HFFc6 (cell line): Measurements from ENCODE around the gene PCDHGA8. TPM values are rescaled to one million over a fixed set of nuclear protein-coding genes. Genes with fewer than 3 reads are reported as not detected.
A peak's percentile ranks its signal among the peaks of the same experiment; 100 is the strongest.
"Not testable (repeated sequence)": the region's sequence is repeated elsewhere in the genome, so short reads cannot be mapped to it uniquely, and the experiment has no call there.

Experiments used
- DNase-seq: peaks from one replicate; pipeline ENCODE4 v3.0.0-alpha.2; 2018
- H3K27ac Mint-ChIP-seq: 2 replicates; pipeline ENCODE4 v1.8.0; 2020; ENCODE audit warnings: mild to moderate bottlenecking, mixed read lengths
- H3K27me3 Mint-ChIP-seq: 2 replicates; pipeline ENCODE4 v1.8.0; 2021; ENCODE audit warnings: mild to moderate bottlenecking, moderate library complexity, mixed read lengths; ENCODE audit not compliant: insufficient read depth
- H3K36me3 Mint-ChIP-seq: 2 replicates; pipeline ENCODE4 v1.8.0; 2021; ENCODE audit warnings: low read depth, mixed read lengths
- H3K4me1 Mint-ChIP-seq: 2 replicates; pipeline ENCODE4 v1.8.0; 2020; ENCODE audit warnings: low read depth, mixed read lengths
- H3K4me3 Mint-ChIP-seq: 2 replicates; pipeline ENCODE4 v1.8.0; 2020; ENCODE audit warnings: mild to moderate bottlenecking, moderate library complexity, mixed read lengths
- H3K9me3 Mint-ChIP-seq: 2 replicates; pipeline ENCODE4 v1.8.0; 2020; ENCODE audit warnings: mild to moderate bottlenecking, mixed read lengths
- total RNA-seq, 6 experiments: library from RNA; stranded (reverse); fragmentation: NEBNext Ultra II Directional; extraction: Animal tissue kit (Norgen Biotek cat#: 25700); gene quantifications; 2 replicates in 1 of 6; 3 replicates in 5 of 6; pipeline ENCODE4 v1.2.3, GENCODE V29; 2021
- TF ChIP-seq, protein P1 (sequence below): fragments of 200-600 bp; sonication (generic); IDR thresholded peaks from 2 replicates; pipeline ENCODE4 v1.5.0; 2021; ENCODE audit warnings: antibody characterized with exemption, mild to moderate bottlenecking

Gene PCDHGA8
- total RNA-seq, 6 experiments from 2014 or later: 0.52 to 1.0 (median 0.90) TPM

DNA sequence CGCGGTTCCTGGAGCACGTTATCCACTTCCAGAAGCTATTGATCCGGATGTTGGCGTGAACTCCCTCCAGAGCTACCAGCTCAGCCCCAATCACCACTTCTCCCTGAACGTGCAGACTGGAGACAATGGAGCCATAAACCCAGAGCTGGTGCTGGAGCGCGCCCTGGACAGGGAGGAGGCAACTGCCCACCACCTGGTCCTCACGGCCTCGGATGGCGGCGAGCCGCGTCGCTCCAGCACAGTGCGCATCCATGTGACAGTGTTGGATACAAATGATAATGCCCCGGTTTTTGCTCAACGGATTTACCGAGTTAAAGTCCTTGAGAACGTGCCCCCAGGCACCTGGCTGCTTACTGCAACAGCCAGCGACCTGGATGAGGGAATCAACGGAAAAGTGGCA lies 11.0 kb downstream of the PCDHGA8 start:
- peaks cover 71% of the 10 kb centered on the region for H3K9me3 Mint-ChIP-seq
- no peak for DNase-seq
- H3K27ac Mint-ChIP-seq: no peak overlapping the region
- peaks cover 8% of the 10 kb centered on the region for H3K4me1 Mint-ChIP-seq
- TF ChIP-seq, protein P1, sequence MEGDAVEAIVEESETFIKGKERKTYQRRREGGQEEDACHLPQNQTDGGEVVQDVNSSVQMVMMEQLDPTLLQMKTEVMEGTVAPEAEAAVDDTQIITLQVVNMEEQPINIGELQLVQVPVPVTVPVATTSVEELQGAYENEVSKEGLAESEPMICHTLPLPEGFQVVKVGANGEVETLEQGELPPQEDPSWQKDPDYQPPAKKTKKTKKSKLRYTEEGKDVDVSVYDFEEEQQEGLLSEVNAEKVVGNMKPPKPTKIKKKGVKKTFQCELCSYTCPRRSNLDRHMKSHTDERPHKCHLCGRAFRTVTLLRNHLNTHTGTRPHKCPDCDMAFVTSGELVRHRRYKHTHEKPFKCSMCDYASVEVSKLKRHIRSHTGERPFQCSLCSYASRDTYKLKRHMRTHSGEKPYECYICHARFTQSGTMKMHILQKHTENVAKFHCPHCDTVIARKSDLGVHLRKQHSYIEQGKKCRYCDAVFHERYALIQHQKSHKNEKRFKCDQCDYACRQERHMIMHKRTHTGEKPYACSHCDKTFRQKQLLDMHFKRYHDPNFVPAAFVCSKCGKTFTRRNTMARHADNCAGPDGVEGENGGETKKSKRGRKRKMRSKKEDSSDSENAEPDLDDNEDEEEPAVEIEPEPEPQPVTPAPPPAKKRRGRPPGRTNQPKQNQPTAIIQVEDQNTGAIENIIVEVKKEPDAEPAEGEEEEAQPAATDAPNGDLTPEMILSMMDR: no peak
- peaks cover 72% of the 10 kb centered on the region for H3K36me3 Mint-ChIP-seq
- H3K4me3 Mint-ChIP-seq: no peak overlapping the region
- H3K27me3 Mint-ChIP-seq: peaks cover 3% of the 10 kb centered on the region

DNA sequence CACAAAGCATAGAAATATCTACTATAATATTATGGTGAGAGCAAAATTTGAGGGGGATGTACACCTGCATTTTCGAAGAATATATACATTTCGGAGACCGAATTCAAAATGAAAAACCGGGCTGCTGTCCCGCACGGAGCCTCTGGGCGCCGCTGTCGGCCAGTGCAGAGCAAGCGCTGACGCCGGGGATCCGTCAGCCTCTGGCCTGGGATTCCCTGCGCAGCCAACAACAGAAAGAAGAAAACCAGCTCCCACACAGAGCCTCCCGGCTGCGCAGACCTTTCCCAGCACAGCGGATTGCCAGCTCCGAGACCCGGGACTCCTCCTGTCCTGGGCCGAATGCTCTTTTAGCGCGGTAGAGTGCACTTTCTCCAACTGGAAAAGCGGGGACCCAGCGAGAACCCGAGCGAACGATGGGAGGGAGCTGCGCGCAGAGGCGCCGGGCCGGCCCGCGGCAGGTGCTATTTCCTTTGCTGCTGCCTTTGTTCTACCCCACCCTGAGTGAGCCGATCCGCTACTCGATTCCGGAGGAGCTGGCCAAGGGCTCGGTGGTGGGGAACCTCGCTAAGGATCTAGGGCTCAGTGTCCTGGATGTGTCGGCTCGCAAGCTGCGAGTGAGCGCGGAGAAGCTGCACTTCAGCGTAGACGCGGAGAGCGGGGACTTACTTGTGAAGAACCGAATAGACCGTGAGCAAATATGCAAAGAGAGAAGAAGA lies 15.5 kb downstream of the PCDHGA8 start, which contains the start of gene PCDHGB6:
PCDHGB6 (plus strand) TSS at position 232 of the 716 bp plus-strand sequence; CDS start at position 414, 182 bp downstream.
- not testable (repeated sequence) for H3K4me1 Mint-ChIP-seq, H3K27ac Mint-ChIP-seq, DNase-seq, H3K4me3 Mint-ChIP-seq, H3K27me3 Mint-ChIP-seq
- H3K9me3 Mint-ChIP-seq: peaks cover 60% of the 10 kb centered on the region
- peaks cover 62% of the 10 kb centered on the region for H3K36me3 Mint-ChIP-seq
- TF ChIP-seq, protein P1: peak; percentile 51; the same call in 1 of the 2 replicates

DNA sequence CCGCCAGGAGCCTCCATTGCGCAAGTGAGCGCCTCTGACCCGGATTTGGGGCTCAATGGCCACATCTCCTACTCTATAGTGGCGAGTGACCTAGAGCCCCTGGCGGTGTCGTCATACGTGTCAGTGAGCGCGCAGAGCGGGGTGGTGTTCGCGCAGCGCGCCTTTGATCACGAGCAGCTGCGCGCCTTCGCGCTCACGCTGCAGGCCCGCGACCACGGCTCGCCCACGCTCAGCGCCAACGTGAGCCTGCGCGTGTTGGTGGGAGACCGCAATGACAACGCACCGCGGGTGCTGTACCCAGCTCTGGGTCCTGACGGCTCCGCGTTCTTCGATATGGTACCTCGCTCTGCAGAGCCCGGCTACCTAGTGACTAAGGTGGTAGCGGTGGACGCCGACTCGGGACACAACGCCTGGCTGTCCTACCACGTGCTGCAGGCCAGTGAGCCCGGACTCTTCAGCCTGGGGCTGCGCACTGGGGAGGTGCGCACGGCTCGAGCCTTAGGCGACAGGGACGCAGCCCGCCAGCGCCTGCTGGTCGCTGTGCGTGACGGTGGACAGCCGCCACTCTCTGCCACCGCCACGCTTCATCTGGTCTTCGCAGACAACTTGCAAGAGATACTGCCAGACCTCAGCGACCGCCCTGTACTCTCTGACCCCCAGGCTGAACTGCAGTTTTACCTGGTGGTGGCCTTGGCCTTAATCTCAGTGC lies 17.3 kb downstream of the PCDHGA8 start:
- Mint-ChIP-seq H3K4me3 (no peak overlapping the region), H3K27me3 (no peaks in the 10 kb centered on the region), H3K4me1 (no peaks in the 10 kb centered on the region; the same call in 1 of the 2 replicates), H3K9me3 (peaks cover 53% of the 10 kb centered on the region), H3K36me3 (peaks cover 65% of the 10 kb centered on the region), H3K27ac (no peak overlapping the region)
- DNase-seq: no peak
- TF ChIP-seq, protein P1: no peak

DNA sequence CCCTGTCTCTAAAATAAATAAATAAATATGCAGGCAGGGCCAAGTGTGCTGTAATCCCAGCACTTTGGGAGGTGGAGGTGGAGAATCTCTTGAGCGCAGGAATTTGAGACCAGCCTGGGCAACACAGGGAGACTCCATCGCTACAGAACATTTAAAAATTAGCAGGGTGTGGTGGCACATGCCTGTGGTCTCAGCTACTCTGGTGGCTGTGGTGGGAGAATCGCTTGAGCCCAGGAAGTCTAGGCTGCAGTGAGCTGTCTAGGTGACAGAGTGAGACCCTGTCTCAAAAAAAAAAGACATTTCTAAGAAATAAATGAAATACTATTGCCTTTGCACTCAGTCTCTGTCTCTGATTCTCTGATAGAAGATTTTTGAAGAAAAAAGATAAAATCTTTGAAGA lies 19.1 kb downstream of the PCDHGA8 start:
- H3K4me3 Mint-ChIP-seq: no peak overlapping the region
- TF ChIP-seq, protein P1: no peak
- peaks cover 48% of the 10 kb centered on the region for H3K36me3 Mint-ChIP-seq
- no peak for DNase-seq
- H3K27ac Mint-ChIP-seq: no peak overlapping the region
- no peaks in the 10 kb centered on the region; the same call in 1 of the 2 replicates for H3K4me1 Mint-ChIP-seq
- no peaks in the 10 kb centered on the region for H3K27me3 Mint-ChIP-seq
- H3K9me3 Mint-ChIP-seq: peaks cover 42% of the 10 kb centered on the region

DNA sequence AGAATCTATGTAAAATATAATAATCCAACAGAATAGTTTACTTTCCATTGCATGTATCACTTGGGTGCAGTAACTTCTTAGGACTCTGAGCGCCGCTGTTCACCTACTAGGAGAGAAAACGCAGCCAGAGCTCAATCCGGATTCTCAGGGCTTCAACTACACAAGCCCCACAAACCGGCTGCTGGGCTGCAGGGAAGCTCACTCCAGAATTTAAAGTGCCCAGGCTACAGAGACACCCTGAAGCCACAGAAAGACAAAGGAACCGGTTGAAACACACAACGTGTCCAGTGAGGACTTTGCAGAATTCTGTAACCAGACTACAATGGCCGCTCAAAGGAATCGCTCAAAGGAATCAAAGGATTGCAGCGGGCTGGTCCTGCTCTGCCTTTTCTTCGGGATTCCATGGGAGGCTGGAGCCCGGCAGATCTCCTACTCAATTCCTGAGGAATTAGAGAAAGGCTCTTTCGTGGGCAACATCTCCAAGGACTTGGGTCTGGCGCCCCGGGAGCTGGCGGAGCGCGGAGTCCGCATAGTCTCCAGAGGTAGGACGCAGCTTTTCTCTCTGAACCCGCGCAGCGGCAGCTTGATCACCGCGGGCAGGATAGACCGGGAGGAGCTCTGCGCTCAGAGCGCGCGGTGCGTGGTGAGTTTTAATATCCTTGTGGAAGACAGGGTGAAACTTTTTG lies 20.6 kb downstream of the PCDHGA8 start, which contains the start of gene PCDHGA10:
PCDHGA10 (plus strand) TSS at position 134 of the 686 bp plus-strand sequence; CDS start at position 323, 189 bp downstream.
- Mint-ChIP-seq H3K9me3 (peaks cover 38% of the 10 kb centered on the region), H3K27me3 (peaks cover 2% of the 10 kb centered on the region; the same call in 1 of the 2 replicates), H3K27ac (no peak within 1 kb of the TSS), H3K36me3 (peaks cover 45% of the 10 kb centered on the region), H3K4me1 (peaks cover 4% of the 10 kb centered on the region), H3K4me3 (0 out of 2 replicates have a peak within 1 kb of the TSS, but pooled peaks have one; percentile 20)
- peak; percentile 26 for DNase-seq
- TF ChIP-seq, protein P1: peak; percentile 73
